Epithelial cell of esophagus (primary cell): ENCODE measurements around the gene PRPF40A.

Source experiments
- DNase-seq: peaks from one replicate; pipeline ENCODE4 v3.0.0; 2010; ENCODE audit warnings: low read depth
- H3K4me3 ChIP-seq: 2 replicates; pipeline ENCODE4 v1.5.1; 2011; ENCODE audit warnings: mild to moderate bottlenecking, low read length, control low read depth
- CTCF ChIP-seq: IDR thresholded peaks from 2 replicates; pipeline ENCODE4 v1.5.1; 2011; ENCODE audit warnings: low read depth, mild to moderate bottlenecking, low read length, control low read depth, inconsistent platforms; ENCODE audit not compliant: insufficient read depth; ENCODE audit errors: missing control alignments

PRPF40A gene

GRCh38 chr2:152650768-152651371 is 66.4 kb downstream of the PRPF40A start:
- TF ChIP-seq CTCF: no peak
- no peak overlapping the region for H3K4me3 ChIP-seq
- no peak for DNase-seq

GRCh38 chr2:152649997-152650396 is 67.3 kb downstream of the PRPF40A start:
- DNase-seq: no peak
- TF ChIP-seq CTCF: no peak
- no peak overlapping the region for H3K4me3 ChIP-seq

- DNase-seq: peak; percentile 21
- no peak overlapping the region for H3K4me3 ChIP-seq
- TF ChIP-seq CTCF: peak; percentile 20
These were observed 68.9 kb downstream of the PRPF40A start for GRCh38 chr2:152648336-152648735.

GRCh38 chr2:152647552-152647951 is 69.7 kb downstream of the PRPF40A start:
- TF ChIP-seq CTCF: no peak
- no peak overlapping the region for H3K4me3 ChIP-seq
- DNase-seq: no peak

GRCh38 chr2:152646775-152647174 is 70.5 kb downstream of the PRPF40A start:
- TF ChIP-seq CTCF: no peak
- H3K4me3 ChIP-seq: no peak overlapping the region
- peak; percentile 92 for DNase-seq

- no peak for TF ChIP-seq CTCF
- peak; percentile 47 for DNase-seq
- no peak overlapping the region for H3K4me3 ChIP-seq
These were observed 71.0 kb downstream of the PRPF40A start for GRCh38 chr2:152646264-152646663.

GRCh38 chr2:152644189-152644873 is 72.9 kb downstream of the PRPF40A start:
- DNase-seq: no peak
- no peak for TF ChIP-seq CTCF
- no peak overlapping the region for H3K4me3 ChIP-seq
